Prostate gland (tissue), 2 donors: ENCODE results near the gene GRM8. TPM values are rescaled to one million over a fixed set of nuclear protein-coding genes. Genes with fewer than 3 reads are reported as not detected.

Experiments used
- DNase-seq: peaks from one replicate; pipeline ENCODE4 v3.0.0-alpha.2; 2019; ENCODE audit warnings: low spot score
- H3K27ac ChIP-seq, 2 donors: fragments of 200-600 bp; sonication (generic); 2 replicates each; pipeline ENCODE4 v1.5.1; 2017 to 2019
- H3K27me3 ChIP-seq: fragments of 200-600 bp; sonication (generic); replicated peaks from 2 replicates; pipeline ENCODE4 v1.5.1; 2019; ENCODE audit not compliant: insufficient read depth
- H3K36me3 ChIP-seq, 2 donors: fragments of 200-600 bp; sonication (generic); 1 replicate in 1 of 2; 2 replicates in 1 of 2; pipeline versions ENCODE4 v1.5.1 to v1.8.1; 2017 to 2019
- H3K4me1 ChIP-seq: fragments of 200-600 bp; sonication (generic); replicated peaks from 2 replicates; pipeline ENCODE4 v1.5.1; 2019
- H3K4me3 ChIP-seq, 2 donors: fragments of 200-600 bp; sonication (generic); 2 replicates each; pipeline ENCODE4 v1.5.1; 2017 to 2019
- H3K9me3 ChIP-seq: fragments of 200-600 bp; sonication (generic); 2 replicates; pipeline ENCODE4 v1.5.1; 2017
- POLR2A ChIP-seq: fragments of 450-650 bp; IDR thresholded peaks from one replicate; pipeline ENCODE4 v1.6.1; 2016; ENCODE audit warnings: antibody characterized with exemption, mild to moderate bottlenecking
- POLR2AphosphoS5 ChIP-seq: sonication (generic); formaldehyde crosslinking; IDR thresholded peaks from one replicate; pipeline ENCODE4 v1.6.1; 2017; ENCODE audit warnings: antibody characterized with exemption
- WGBS: methylation state at CpG from one replicate; pipeline ENCODE4 v1.1.5; 2018; 5-methylcytosine and 5-hydroxymethylcytosine counted together
- intact Hi-C: fragments of 100-400 bp; cut with DNase I; formaldehyde crosslinking; loops from one replicate; pipeline ENCODE4 v1.14.2; 2022
- total RNA-seq, 2 donors: library from RNA; depleted of rRNA; stranded (reverse); fragments of >200 nt; gene quantifications; one replicate each; pipeline ENCODE4 v1.1.0, GENCODE V29; 2016
- TF ChIP-seq, protein P1 (sequence below), 4 experiments: fragments of 200-600 bp in 2 of 4; fragments of 450-650 bp in 2 of 4; sonication (generic) in 2 of 4; IDR thresholded peaks; 1 replicate in 3 of 4; 2 replicates in 1 of 4; pipeline ENCODE4 v1.5.1; 2016 to 2019; ENCODE audit warnings: antibody characterized with exemption in 4 of 4, mild to moderate bottlenecking in 2 of 4, moderate library complexity in 2 of 4

The GRM8 gene
- total RNA-seq, 2 donors from 2014 or later = 1.3 to 3.7 TPM

DNA sequence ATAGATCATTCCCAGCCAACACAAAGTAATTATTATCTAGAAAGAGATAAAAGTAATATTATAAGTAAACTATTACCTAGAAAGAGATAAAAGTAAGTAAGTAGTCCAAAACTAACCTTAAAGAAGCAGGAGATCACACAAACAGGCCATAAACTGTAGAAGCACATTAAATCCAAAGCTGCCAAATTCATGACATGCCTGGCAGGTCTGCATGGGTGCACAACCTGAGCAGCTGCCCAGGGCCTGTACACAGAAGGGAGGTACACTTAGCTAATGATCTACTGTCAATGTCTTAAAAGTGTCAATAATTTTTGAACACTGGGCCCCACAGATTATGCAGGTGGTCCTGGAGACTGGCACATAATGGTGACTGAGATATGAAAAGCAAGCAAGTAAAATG lies 196.5 kb downstream of the GRM8 start:
- TF ChIP-seq POLR2AphosphoS5 (no peak), POLR2A (no peak)
- TF ChIP-seq, protein P1, sequence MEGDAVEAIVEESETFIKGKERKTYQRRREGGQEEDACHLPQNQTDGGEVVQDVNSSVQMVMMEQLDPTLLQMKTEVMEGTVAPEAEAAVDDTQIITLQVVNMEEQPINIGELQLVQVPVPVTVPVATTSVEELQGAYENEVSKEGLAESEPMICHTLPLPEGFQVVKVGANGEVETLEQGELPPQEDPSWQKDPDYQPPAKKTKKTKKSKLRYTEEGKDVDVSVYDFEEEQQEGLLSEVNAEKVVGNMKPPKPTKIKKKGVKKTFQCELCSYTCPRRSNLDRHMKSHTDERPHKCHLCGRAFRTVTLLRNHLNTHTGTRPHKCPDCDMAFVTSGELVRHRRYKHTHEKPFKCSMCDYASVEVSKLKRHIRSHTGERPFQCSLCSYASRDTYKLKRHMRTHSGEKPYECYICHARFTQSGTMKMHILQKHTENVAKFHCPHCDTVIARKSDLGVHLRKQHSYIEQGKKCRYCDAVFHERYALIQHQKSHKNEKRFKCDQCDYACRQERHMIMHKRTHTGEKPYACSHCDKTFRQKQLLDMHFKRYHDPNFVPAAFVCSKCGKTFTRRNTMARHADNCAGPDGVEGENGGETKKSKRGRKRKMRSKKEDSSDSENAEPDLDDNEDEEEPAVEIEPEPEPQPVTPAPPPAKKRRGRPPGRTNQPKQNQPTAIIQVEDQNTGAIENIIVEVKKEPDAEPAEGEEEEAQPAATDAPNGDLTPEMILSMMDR (IDR thresholded peaks at IDR 0.05) = no peak
- Histone ChIP-seq H3K9me3 (no peaks in the 10 kb centered on the region), H3K4me1 (no peaks in the 10 kb centered on the region), H3K36me3 (no peaks in the 10 kb centered on the region), H3K4me3 (no peak overlapping the region), H3K27me3 (no peaks in the 10 kb centered on the region), H3K27ac (no peak overlapping the region)
- DNase-seq = no peak
- intact Hi-C loops = no loop called here

DNA sequence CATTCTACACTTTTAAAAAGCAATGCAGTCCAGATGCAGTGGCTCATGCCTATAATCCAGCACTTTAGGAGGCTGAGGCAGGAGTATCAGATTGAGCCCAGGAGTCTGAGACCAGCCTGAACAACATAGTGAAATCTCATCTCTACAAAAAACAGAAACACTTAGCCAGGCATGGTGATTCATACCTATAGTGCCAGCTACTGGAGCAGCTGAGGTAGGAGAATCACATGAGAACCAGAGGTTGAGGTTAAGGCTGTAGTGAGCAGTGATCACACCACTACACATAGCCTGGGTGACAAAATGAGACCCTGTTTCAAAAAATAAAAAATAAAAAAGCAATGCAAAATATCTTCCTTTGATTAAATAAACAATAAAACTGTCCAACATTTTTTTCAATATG lies 205.2 kb downstream of the GRM8 start:
- H3K9me3 ChIP-seq = no peaks in the 10 kb centered on the region
- no peak overlapping the region for H3K27ac ChIP-seq
- no peaks in the 10 kb centered on the region for H3K27me3 ChIP-seq
- H3K36me3 ChIP-seq = no peaks in the 10 kb centered on the region
- no peak for DNase-seq
- H3K4me1 ChIP-seq = no peaks in the 10 kb centered on the region
- TF ChIP-seq POLR2AphosphoS5 = no peak
- TF ChIP-seq POLR2A = no peak
- TF ChIP-seq, protein P1 (IDR thresholded peaks at IDR 0.05) = no peak
- H3K4me3 ChIP-seq = no peak overlapping the region
- intact Hi-C loops = no loop called here

DNA sequence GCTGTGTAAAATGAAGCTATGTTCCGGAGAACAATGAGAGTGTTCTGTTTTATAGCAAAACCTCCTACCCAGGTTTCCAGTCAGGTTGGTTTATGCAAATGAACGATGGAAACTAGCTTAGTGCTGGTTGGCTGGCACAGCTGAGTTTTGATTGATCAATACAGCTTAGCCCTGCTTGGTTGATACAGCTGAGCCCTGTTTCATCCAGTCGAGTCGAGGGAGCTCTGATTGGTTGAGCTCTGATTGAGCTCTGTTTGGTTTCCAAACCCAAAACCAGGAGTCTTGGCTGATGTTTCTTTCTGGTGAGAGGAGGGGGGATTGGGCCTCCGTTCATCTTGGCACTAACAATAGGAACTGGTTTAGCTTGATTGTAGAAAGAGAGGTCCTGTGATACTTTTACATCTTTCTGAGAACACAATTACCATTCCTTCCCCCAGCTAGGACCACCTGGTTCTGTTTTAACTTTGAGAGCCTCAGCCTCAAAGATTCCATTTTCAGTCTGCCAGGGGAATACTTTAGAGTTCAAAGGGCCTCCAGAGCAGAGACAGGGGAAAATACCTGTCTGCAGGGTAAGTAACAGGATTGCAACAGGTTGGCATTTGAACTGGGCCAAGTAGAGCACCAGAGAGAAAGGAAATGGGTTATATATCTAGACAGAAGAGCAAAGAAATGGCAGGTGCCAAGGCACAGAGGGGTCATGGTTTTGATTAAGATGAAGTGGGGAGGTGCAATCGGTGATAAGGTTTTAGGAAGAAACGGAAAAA lies 210.9 kb downstream of the GRM8 start:
- 57% methylated on average over 7 of the region's 7 CpGs for WGBS
- no peak overlapping the region for H3K27ac ChIP-seq
- H3K9me3 ChIP-seq = no peaks in the 10 kb centered on the region
- H3K4me3 ChIP-seq = no peak overlapping the region
- no peak for DNase-seq
- H3K36me3 ChIP-seq = no peaks in the 10 kb centered on the region
- H3K27me3 ChIP-seq = no peaks in the 10 kb centered on the region
- intact Hi-C loops = no loop called here
- no peaks in the 10 kb centered on the region for H3K4me1 ChIP-seq
- no peak for TF ChIP-seq POLR2AphosphoS5
- TF ChIP-seq POLR2A = no peak
- TF ChIP-seq, protein P1 (IDR thresholded peaks at IDR 0.05) = no peak

DNA sequence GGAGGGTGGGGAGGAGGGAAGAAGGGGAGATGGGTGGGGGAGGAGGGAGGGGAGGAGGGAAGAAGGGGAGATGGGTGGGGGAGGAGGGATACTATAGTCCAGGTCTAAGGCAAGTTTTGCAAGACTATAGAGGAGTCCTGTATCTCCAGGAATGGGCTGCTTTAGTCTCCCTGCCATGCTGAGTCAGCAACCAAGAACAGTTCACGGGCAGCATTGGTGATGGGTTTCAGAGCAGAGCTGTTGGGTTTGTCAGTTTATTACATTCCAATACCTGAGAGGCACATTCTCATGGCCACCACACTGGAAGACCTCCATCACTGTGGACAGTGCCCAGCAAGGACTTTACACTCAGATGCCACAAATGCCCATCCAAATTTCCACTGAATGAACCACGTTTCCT lies 212.7 kb downstream of the GRM8 start:
- no peaks in the 10 kb centered on the region for H3K4me1 ChIP-seq
- intact Hi-C loops = no loop called here
- H3K27ac ChIP-seq = no peak overlapping the region
- DNase-seq = no peak
- 85% methylated on average over 2 of the region's 2 CpGs for WGBS
- TF ChIP-seq, protein P1 (IDR thresholded peaks at IDR 0.05) = no peak
- TF ChIP-seq POLR2AphosphoS5 = no peak
- no peaks in the 10 kb centered on the region for H3K36me3 ChIP-seq
- H3K27me3 ChIP-seq = no peaks in the 10 kb centered on the region
- no peaks in the 10 kb centered on the region for H3K9me3 ChIP-seq
- no peak overlapping the region for H3K4me3 ChIP-seq

DNA sequence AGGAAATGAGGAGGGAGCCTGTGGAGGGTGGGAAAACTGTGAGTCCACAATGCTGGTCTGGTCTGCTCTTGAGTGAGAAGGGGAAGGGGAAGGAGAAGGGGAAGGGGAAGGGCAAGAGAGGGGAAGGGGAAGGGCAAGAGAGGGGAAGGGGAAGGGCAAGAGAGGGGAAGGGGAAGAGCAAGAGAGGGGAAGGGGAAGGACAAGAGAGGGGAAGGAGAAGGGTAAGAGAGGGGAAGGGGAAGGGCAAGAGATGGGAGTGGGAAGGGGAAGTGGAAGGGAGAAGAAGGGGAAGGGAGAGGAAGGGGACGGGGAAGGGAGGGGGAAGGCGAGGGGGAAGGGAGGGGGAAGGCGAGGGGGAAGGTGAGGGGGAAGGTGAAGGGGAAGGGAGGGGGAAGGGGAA lies 213.2 kb downstream of the GRM8 start:
- intact Hi-C loops = no loop called here
- no peak for TF ChIP-seq POLR2A
- TF ChIP-seq POLR2AphosphoS5 = no peak
- TF ChIP-seq, protein P1 (IDR thresholded peaks at IDR 0.05) = no peak
- H3K4me1 ChIP-seq = no peaks in the 10 kb centered on the region
- no peaks in the 10 kb centered on the region for H3K36me3 ChIP-seq
- no peak for DNase-seq
- WGBS = 80% methylated on average over 1 of the region's 3 CpGs
- no peaks in the 10 kb centered on the region for H3K27me3 ChIP-seq
- H3K9me3 ChIP-seq = no peaks in the 10 kb centered on the region
- no peak overlapping the region for H3K27ac ChIP-seq
- H3K4me3 ChIP-seq = no peak overlapping the region
